MG63 (cell line): ENCODE results near the gene VPS8. TPM values are rescaled to one million over a fixed set of nuclear protein-coding genes. Genes with fewer than 3 reads are reported as not detected.
"Not testable (repeated sequence)": the region's sequence is repeated elsewhere in the genome, so short reads cannot be mapped to it uniquely, and the experiment has no call there.

Experiments used
- DNase-seq: peaks from one replicate; pipeline ENCODE4 v3.0.0-alpha.2; 2020
- H3K27me3 ChIP-seq: fragments of 250-450 bp; sonication (Bioruptor Pico); 2 replicates; pipeline ENCODE4 v1.5.1; 2020; ENCODE audit warnings: mild to moderate bottlenecking, moderate library complexity
- H3K36me3 ChIP-seq: fragments of 250-450 bp; sonication (Bioruptor Pico); 2 replicates; pipeline ENCODE4 v1.5.1; 2020; ENCODE audit warnings: mild to moderate bottlenecking, moderate library complexity
- H3K4me3 ChIP-seq: fragments of 250-450 bp; sonication (Bioruptor Pico); 2 replicates; pipeline ENCODE4 v1.5.1; 2020; ENCODE audit warnings: mild to moderate bottlenecking, moderate library complexity
- H3K9me3 ChIP-seq: fragments of 250-450 bp; sonication (Bioruptor Pico); 2 replicates; pipeline ENCODE4 v1.5.1; 2020; ENCODE audit warnings: mild to moderate bottlenecking, moderate library complexity
- total RNA-seq: library from RNA; depleted of rRNA; stranded (reverse); fragments of >200 nt; shearing (Covaris generic); gene quantifications from 2 replicates; pipeline ENCODE4 v1.2.3, GENCODE V29; 2014; ENCODE audit warnings: low replicate concordance

The VPS8 gene
- total RNA-seq, 1 experiment from 2014 or later = 34.6 TPM

DNA sequence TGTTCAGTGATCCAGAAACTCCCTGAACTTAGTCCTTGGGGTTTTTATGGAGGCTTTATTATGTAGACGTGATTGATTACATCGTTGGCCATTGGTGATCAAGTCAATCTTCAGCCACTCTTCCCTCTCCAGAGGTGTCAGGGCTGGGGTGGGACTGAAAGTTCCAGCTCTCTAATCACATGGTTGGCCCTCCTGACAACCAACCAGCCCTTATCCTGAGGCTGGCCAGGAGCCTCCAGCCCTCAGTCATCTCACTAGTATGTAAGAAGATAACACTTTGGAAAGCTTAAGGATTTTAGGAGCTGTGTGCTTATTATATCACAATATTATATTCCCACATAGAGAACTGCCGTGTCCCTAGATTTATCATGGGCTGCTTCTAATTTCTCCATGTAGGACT is 142.3 kb downstream of the VPS8 start:
- Histone ChIP-seq H3K36me3 (peaks cover 3% of the 10 kb centered on the region; the same call in 1 of the 2 replicates), H3K9me3 (no peaks in the 10 kb centered on the region), H3K4me3 (no peak overlapping the region), H3K27me3 (no peaks in the 10 kb centered on the region)
- DNase-seq = no peak

DNA sequence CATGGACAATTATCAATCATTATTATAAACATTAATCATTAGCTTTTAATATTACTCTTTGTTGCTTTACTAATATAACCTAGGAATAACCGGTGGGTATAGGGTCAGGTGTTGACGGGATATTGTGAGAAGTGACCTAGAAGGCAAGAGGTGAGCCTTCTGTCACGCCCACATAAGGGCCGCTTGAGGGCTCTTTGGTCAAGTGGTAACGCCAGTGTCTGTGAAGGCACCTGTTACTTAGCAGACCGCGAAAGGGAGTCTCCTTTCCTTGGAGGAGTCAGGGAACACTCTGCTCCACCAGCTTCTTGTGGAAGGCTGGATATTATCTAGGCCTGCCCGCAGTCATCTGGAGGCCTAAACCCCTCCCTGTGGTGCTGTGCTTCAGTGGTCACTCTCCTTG is 142.9 kb downstream of the VPS8 start:
- DNase-seq = not testable (repeated sequence)

GRCh38 chr3:184965639-184966430 is 153.9 kb downstream of the VPS8 start:
- no peak overlapping the region for H3K4me3 ChIP-seq
- H3K36me3 ChIP-seq = peaks cover 2% of the 10 kb centered on the region; the same call in 1 of the 2 replicates
- DNase-seq = no peak

More for the DNA sequence above, 142.9 kb downstream of the VPS8 start:
- H3K9me3 ChIP-seq, H3K27me3 ChIP-seq, H3K4me3 ChIP-seq, H3K36me3 ChIP-seq: not testable (repeated sequence)

GRCh38 chr3:184968115-184968514 is 156.1 kb downstream of the VPS8 start:
- Histone ChIP-seq H3K36me3 (peaks cover 2% of the 10 kb centered on the region; the same call in 1 of the 2 replicates), H3K4me3 (no peak overlapping the region), H3K27me3 (no peaks in the 10 kb centered on the region), H3K9me3 (no peaks in the 10 kb centered on the region)
- no peak for DNase-seq

More at GRCh38 chr3:184965639-184966430, 153.9 kb downstream of the VPS8 start:
- no peaks in the 10 kb centered on the region for H3K27me3 ChIP-seq
- H3K9me3 ChIP-seq = no peaks in the 10 kb centered on the region

- no peak for DNase-seq
- Histone ChIP-seq H3K27me3 (no peaks in the 10 kb centered on the region), H3K9me3 (no peaks in the 10 kb centered on the region), H3K36me3 (peaks cover 2% of the 10 kb centered on the region; the same call in 1 of the 2 replicates), H3K4me3 (no peak overlapping the region)
These were observed 158.2 kb downstream of the VPS8 start for GRCh38 chr3:184970186-184970585.

DNA sequence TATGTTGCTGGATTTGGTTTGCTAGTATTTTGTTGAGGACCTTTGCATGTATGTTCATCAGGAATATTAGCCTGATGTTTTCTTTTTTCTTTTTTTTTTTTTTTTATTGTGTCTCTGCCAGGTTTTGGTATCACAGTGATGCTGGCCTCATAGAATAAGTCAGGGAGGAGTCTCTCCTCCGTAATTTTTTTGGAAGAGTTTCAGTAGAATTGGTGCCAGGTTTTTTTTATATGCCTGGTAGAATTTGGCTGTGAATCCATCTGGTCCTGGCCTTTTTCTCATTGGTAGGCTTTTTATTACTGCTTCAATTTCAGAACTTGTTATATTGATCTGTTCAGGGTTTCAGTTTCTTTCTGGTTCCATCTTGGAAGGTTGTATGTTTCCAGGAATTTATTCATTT is 165.8 kb downstream of the VPS8 start:
- no peak for DNase-seq
- no peaks in the 10 kb centered on the region; the same call in 1 of the 2 replicates for H3K36me3 ChIP-seq

DNA sequence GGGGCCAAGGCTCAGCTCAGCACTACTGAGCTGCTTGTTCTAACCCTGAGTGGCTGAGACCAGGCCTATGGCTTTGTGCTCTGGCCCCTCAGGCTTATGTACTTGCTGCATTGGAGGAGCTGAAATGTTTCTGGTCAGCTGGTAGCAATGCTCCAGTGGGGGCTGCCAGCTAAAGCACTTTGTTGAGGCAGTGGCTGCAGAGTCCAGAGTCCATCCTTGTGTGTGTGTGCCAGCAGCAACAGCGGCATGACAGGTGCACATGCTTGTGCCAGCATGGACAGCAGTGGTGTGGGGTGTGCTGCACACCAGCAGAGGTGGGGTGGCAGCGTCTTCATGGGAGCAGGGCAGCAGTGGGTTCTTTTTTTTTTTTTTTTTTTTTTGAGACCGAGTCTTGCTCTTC is 169.1 kb downstream of the VPS8 start:
- Histone ChIP-seq H3K9me3 (no peaks in the 10 kb centered on the region), H3K36me3 (no peaks in the 10 kb centered on the region; the same call in 1 of the 2 replicates), H3K4me3 (no peak overlapping the region), H3K27me3 (no peaks in the 10 kb centered on the region)
- DNase-seq = no peak

More for the DNA sequence above, 165.8 kb downstream of the VPS8 start:
- H3K27me3 ChIP-seq = no peaks in the 10 kb centered on the region
- no peaks in the 10 kb centered on the region for H3K9me3 ChIP-seq
- no peak overlapping the region for H3K4me3 ChIP-seq

GRCh38 chr3:184982076-184982475 is 170.1 kb downstream of the VPS8 start:
- Histone ChIP-seq H3K4me3 (no peak overlapping the region), H3K27me3 (no peaks in the 10 kb centered on the region), H3K36me3 (no peaks in the 10 kb centered on the region; the same call in 1 of the 2 replicates), H3K9me3 (no peaks in the 10 kb centered on the region)
- no peak for DNase-seq

DNA sequence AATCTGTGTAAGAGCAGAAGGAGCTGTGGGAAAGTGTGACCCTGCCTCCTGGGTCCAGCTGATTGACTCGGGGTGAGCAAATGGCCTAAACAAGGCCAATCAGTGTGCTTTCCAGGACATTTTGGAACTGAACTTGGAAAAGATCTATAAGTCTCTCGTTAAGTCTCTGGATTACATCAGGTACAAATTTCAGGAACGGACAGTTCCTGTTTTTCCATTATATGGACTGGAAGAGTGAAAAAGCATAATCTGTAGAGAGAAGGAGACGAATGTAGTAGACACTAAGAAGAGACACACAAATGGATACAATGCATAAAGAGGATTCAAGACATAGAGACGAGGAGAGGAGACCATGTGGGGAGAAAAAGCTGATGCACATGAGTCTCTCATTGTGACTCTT is 173.6 kb downstream of the VPS8 start:
- Histone ChIP-seq H3K4me3 (no peak overlapping the region), H3K9me3 (no peaks in the 10 kb centered on the region), H3K27me3 (no peaks in the 10 kb centered on the region), H3K36me3 (no peaks in the 10 kb centered on the region; the same call in 1 of the 2 replicates)
- DNase-seq = no peak

- Histone ChIP-seq H3K36me3 (no peaks in the 10 kb centered on the region; the same call in 1 of the 2 replicates), H3K9me3 (no peaks in the 10 kb centered on the region), H3K27me3 (no peaks in the 10 kb centered on the region), H3K4me3 (no peak overlapping the region)
- DNase-seq = no peak
These were observed 174.5 kb downstream of the VPS8 start for GRCh38 chr3:184986366-184986889.

DNA sequence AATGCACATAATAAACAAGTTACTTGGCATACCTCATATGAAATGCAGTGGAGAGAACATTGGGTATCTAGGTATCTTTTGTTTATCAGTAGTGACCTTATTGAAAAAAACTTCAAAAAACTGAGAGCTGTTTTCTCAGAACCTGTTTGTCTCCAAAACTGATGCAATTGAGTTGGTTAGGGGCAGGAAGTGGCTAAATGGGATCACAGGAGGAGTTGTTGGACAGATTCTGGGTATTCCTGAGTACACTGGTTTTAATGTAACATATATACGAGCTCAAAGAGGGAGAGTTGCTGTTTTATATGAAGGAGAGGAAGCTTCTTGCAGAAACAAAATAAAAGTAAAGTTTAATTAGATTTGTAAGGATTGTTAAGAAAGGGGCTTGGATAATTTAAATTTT is 181.4 kb downstream of the VPS8 start:
- no peaks in the 10 kb centered on the region for H3K9me3 ChIP-seq
- H3K27me3 ChIP-seq = no peaks in the 10 kb centered on the region
- H3K36me3 ChIP-seq = peaks cover 13% of the 10 kb centered on the region
- no peak for DNase-seq
- no peak overlapping the region for H3K4me3 ChIP-seq

- H3K4me3 ChIP-seq, H3K27me3 ChIP-seq, DNase-seq, H3K9me3 ChIP-seq: not testable (repeated sequence)
- H3K36me3 ChIP-seq = peaks cover 16% of the 10 kb centered on the region
These were observed 191.9 kb downstream of the VPS8 start for GRCh38 chr3:185003876-185004275.

- Histone ChIP-seq H3K4me3 (no peak overlapping the region), H3K27me3 (no peaks in the 10 kb centered on the region), H3K9me3 (peaks cover 7% of the 10 kb centered on the region), H3K36me3 (no peaks in the 10 kb centered on the region; the same call in none of the 2 replicates)
- no peak for DNase-seq
These were observed 197.7 kb downstream of the VPS8 start for GRCh38 chr3:185009650-185010049.

GRCh38 chr3:185017584-185017983 is 205.6 kb downstream of the VPS8 start:
- H3K27me3 ChIP-seq, DNase-seq, H3K9me3 ChIP-seq, H3K36me3 ChIP-seq, H3K4me3 ChIP-seq: not testable (repeated sequence)

DNA sequence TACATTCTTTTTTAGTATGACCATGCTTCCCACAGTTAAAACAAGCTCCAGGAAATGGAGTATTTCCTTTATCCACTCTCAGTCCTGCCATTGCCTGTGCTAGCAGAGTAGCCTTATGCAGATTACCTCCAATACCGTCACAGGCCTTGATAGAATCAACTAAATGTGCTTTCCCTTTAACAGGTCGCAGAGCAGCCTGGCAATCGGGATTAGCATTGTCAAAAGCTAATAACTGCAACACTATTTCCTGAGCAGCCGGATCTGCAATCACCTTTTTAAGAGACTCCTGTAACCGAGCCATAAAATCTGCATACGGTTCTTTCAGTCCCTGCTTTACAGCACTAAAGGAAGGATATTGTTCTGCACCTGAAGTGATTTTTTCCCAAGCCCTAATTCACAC is 206.0 kb downstream of the VPS8 start:
- not testable (repeated sequence) for DNase-seq, H3K9me3 ChIP-seq, H3K4me3 ChIP-seq, H3K36me3 ChIP-seq, H3K27me3 ChIP-seq

GRCh38 chr3:185021256-185021655 is 209.3 kb downstream of the VPS8 start:
- no peak overlapping the region for H3K4me3 ChIP-seq
- DNase-seq = no peak
- no peaks in the 10 kb centered on the region for H3K27me3 ChIP-seq
- H3K9me3 ChIP-seq = peaks cover 3% of the 10 kb centered on the region; the same call in 1 of the 2 replicates
- H3K36me3 ChIP-seq = no peaks in the 10 kb centered on the region; the same call in 1 of the 2 replicates

GRCh38 chr3:185024406-185024805 is 212.4 kb downstream of the VPS8 start:
- Histone ChIP-seq H3K36me3 (no peaks in the 10 kb centered on the region), H3K9me3 (peaks cover 3% of the 10 kb centered on the region; the same call in 1 of the 2 replicates), H3K4me3 (no peak overlapping the region), H3K27me3 (no peaks in the 10 kb centered on the region)
- DNase-seq = no peak

- H3K4me3 ChIP-seq = no peak overlapping the region
- H3K36me3 ChIP-seq = no peaks in the 10 kb centered on the region
- DNase-seq = no peak
- peaks cover 2% of the 10 kb centered on the region; the same call in 1 of the 2 replicates for H3K9me3 ChIP-seq
- no peaks in the 10 kb centered on the region for H3K27me3 ChIP-seq
These were observed 213.0 kb downstream of the VPS8 start for GRCh38 chr3:185024966-185025365.
